Measurements from ENCODE around the gene RALGAPA2. TPM values are rescaled to one million over a fixed set of nuclear protein-coding genes. Genes with fewer than 3 reads are reported as not detected.

Gene RALGAPA2
- total RNA-seq, 1 experiment from 2014 or later = 26.3 TPM

DNA sequence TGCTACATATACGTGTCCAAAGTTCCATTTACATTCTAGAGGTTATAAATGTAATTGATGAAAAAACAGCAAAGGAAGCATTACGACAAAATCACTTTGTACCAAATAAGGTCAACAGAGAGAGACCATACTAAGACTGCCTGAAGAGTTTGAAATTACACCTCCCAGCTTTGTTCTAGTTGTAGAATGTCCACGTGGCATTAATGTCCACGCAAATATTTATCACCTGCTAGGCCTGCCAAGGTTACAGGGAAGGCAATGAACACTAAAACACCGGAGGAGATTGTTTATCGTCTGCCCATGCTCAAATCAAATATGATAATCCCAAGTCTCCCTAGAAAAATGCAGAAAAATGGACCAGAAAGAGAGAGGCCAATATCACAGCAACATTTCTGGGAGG lies 6.2 kb downstream of the RALGAPA2 start:
- CTCF ChIA-PET = interaction anchor here (0.7 kb wide), 1 partner anchor 781 kb away, joined by 3 read pairs; no protein-coding TSS in a partner anchor
- intact Hi-C loops (cut with micrococcal nuclease; ENCODE audit: unreplicated experiment) = no loop called here
- Mint-ChIP-seq H3K27me3 (ENCODE audit: unreplicated experiment) (no peaks in the 10 kb centered on the region), H3K4me1 (ENCODE audit: low read depth, unreplicated experiment) (peaks cover 34% of the 10 kb centered on the region), H3K4me3 (ENCODE audit: low read depth, unreplicated experiment) (no peak overlapping the region), H3K9me3 (ENCODE audit: low read depth, unreplicated experiment) (no peaks in the 10 kb centered on the region), H3K27ac (ENCODE audit: unreplicated experiment) (no peak overlapping the region), H3K36me3 (ENCODE audit: insufficient read depth, unreplicated experiment) (peaks cover 13% of the 10 kb centered on the region)
- no TSS peak for BruUV-seq (replicated peaks)
- TF ChIP-seq, protein P1, sequence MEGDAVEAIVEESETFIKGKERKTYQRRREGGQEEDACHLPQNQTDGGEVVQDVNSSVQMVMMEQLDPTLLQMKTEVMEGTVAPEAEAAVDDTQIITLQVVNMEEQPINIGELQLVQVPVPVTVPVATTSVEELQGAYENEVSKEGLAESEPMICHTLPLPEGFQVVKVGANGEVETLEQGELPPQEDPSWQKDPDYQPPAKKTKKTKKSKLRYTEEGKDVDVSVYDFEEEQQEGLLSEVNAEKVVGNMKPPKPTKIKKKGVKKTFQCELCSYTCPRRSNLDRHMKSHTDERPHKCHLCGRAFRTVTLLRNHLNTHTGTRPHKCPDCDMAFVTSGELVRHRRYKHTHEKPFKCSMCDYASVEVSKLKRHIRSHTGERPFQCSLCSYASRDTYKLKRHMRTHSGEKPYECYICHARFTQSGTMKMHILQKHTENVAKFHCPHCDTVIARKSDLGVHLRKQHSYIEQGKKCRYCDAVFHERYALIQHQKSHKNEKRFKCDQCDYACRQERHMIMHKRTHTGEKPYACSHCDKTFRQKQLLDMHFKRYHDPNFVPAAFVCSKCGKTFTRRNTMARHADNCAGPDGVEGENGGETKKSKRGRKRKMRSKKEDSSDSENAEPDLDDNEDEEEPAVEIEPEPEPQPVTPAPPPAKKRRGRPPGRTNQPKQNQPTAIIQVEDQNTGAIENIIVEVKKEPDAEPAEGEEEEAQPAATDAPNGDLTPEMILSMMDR (IDR thresholded peaks at IDR 0.05; ENCODE audit: unreplicated experiment) = no peak
- no peak for DNase-seq

GRCh38 chr20:20702330-20703245 lies 9.9 kb downstream of the RALGAPA2 start:
- peaks cover 28% of the 10 kb centered on the region for H3K4me1 Mint-ChIP-seq (ENCODE audit: low read depth, unreplicated experiment)
- H3K27ac Mint-ChIP-seq (ENCODE audit: unreplicated experiment) = no peak overlapping the region
- H3K9me3 Mint-ChIP-seq (ENCODE audit: low read depth, unreplicated experiment) = no peaks in the 10 kb centered on the region
- H3K36me3 Mint-ChIP-seq (ENCODE audit: insufficient read depth, unreplicated experiment) = no peaks in the 10 kb centered on the region
- no peak for DNase-seq
- no peak overlapping the region for H3K4me3 Mint-ChIP-seq (ENCODE audit: low read depth, unreplicated experiment)
- TF ChIP-seq, protein P1 (IDR thresholded peaks at IDR 0.05; ENCODE audit: unreplicated experiment) = no peak
- CTCF ChIA-PET = no interaction called here
- no peaks in the 10 kb centered on the region for H3K27me3 Mint-ChIP-seq (ENCODE audit: unreplicated experiment)
- intact Hi-C loops (cut with micrococcal nuclease; ENCODE audit: unreplicated experiment) = no loop called here
- BruUV-seq (replicated peaks) = no TSS peak

- Mint-ChIP-seq H3K4me3 (ENCODE audit: low read depth, unreplicated experiment) (no peak overlapping the region), H3K27ac (ENCODE audit: unreplicated experiment) (no peak overlapping the region), H3K36me3 (ENCODE audit: insufficient read depth, unreplicated experiment) (no peaks in the 10 kb centered on the region), H3K27me3 (ENCODE audit: unreplicated experiment) (no peaks in the 10 kb centered on the region), H3K9me3 (ENCODE audit: low read depth, unreplicated experiment) (no peaks in the 10 kb centered on the region), H3K4me1 (ENCODE audit: low read depth, unreplicated experiment) (peaks cover 25% of the 10 kb centered on the region)
- intact Hi-C loops (cut with micrococcal nuclease; ENCODE audit: unreplicated experiment) = no loop called here
- TF ChIP-seq, protein P1 (IDR thresholded peaks at IDR 0.05; ENCODE audit: unreplicated experiment) = no peak
- CTCF ChIA-PET = no interaction called here
- DNase-seq = no peak
- no TSS peak for BruUV-seq (replicated peaks)
Observed at GRCh38 chr20:20699917-20700316, 12.5 kb downstream of the RALGAPA2 start.

DNA sequence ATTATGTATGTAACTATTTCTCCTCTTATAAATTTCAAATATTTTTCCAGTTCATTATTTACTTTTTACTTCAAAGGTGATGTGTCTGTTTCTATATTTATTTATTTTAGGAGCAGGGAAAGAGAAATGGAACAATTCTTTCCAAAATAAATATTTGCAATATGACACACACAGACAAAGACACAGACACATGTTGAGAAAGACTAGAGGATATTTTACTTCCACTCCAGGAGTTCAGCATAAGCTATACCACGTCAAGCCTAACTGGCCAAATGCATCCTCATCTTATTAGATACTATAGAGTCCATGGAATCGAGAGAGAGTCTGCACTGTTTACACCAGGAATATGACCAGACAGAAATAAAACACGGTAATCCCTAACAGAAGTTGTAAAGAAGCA lies 13.3 kb downstream of the RALGAPA2 start:
- H3K27me3 Mint-ChIP-seq (ENCODE audit: unreplicated experiment) = no peaks in the 10 kb centered on the region
- H3K4me3 Mint-ChIP-seq (ENCODE audit: low read depth, unreplicated experiment) = no peak overlapping the region
- DNase-seq = no peak
- CTCF ChIA-PET = no interaction called here
- H3K4me1 Mint-ChIP-seq (ENCODE audit: low read depth, unreplicated experiment) = peaks cover 17% of the 10 kb centered on the region
- no TSS peak for BruUV-seq (replicated peaks)
- intact Hi-C loops (cut with micrococcal nuclease; ENCODE audit: unreplicated experiment) = no loop called here
- no peak overlapping the region for H3K27ac Mint-ChIP-seq (ENCODE audit: unreplicated experiment)
- no peaks in the 10 kb centered on the region for H3K9me3 Mint-ChIP-seq (ENCODE audit: low read depth, unreplicated experiment)
- TF ChIP-seq, protein P1 (IDR thresholded peaks at IDR 0.05; ENCODE audit: unreplicated experiment) = no peak
- no peaks in the 10 kb centered on the region for H3K36me3 Mint-ChIP-seq (ENCODE audit: insufficient read depth, unreplicated experiment)

All from Calu3 (cell line).